Measurements from ENCODE around the gene SMAD4. TPM values are rescaled to one million over a fixed set of nuclear protein-coding genes. Genes with fewer than 3 reads are reported as not detected.

The SMAD4 gene
- total and polyA plus RNA-seq, 2 of the 13 experiments (the other 11 are each of a cell fraction or from before 2014, with no cell fraction given) = 70.2 to 72.0 TPM

DNA sequence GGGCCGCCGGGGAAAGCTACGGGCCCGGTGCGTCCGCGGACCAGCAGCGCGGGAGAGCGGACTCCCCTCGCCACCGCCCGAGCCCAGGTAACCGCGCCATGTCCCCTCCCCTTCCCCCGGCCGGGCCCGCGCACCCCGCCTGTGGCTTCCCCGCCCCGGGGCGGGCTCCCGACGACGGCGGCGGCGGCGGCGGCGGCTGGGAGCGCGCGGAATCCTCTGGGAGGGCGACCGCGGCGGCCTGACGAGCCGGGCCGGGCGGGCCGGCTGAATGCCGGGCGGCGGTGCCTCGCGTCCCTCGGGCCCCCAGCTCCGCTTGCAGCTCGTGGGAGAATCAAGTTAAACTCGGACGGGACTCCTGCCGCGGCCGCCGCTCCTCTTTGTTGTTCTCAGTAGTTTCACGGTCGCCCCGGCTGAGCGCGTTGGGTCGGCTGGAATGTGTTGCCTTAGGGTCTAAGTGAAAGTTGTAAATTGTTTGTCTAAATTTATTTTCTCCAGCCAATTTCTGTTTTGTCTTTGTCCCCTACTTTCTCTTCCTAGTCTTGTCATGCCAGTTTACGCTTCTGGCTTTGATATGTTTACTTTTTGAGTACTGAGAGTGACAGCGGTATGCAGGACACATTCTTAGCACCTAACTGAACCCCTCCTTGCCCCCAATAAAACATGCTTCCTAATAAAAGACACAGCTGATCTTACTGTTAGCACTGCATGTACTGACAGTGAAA lies 685 bp downstream of the SMAD4 start (continued):
- TF ChIP-seq, protein P1, sequence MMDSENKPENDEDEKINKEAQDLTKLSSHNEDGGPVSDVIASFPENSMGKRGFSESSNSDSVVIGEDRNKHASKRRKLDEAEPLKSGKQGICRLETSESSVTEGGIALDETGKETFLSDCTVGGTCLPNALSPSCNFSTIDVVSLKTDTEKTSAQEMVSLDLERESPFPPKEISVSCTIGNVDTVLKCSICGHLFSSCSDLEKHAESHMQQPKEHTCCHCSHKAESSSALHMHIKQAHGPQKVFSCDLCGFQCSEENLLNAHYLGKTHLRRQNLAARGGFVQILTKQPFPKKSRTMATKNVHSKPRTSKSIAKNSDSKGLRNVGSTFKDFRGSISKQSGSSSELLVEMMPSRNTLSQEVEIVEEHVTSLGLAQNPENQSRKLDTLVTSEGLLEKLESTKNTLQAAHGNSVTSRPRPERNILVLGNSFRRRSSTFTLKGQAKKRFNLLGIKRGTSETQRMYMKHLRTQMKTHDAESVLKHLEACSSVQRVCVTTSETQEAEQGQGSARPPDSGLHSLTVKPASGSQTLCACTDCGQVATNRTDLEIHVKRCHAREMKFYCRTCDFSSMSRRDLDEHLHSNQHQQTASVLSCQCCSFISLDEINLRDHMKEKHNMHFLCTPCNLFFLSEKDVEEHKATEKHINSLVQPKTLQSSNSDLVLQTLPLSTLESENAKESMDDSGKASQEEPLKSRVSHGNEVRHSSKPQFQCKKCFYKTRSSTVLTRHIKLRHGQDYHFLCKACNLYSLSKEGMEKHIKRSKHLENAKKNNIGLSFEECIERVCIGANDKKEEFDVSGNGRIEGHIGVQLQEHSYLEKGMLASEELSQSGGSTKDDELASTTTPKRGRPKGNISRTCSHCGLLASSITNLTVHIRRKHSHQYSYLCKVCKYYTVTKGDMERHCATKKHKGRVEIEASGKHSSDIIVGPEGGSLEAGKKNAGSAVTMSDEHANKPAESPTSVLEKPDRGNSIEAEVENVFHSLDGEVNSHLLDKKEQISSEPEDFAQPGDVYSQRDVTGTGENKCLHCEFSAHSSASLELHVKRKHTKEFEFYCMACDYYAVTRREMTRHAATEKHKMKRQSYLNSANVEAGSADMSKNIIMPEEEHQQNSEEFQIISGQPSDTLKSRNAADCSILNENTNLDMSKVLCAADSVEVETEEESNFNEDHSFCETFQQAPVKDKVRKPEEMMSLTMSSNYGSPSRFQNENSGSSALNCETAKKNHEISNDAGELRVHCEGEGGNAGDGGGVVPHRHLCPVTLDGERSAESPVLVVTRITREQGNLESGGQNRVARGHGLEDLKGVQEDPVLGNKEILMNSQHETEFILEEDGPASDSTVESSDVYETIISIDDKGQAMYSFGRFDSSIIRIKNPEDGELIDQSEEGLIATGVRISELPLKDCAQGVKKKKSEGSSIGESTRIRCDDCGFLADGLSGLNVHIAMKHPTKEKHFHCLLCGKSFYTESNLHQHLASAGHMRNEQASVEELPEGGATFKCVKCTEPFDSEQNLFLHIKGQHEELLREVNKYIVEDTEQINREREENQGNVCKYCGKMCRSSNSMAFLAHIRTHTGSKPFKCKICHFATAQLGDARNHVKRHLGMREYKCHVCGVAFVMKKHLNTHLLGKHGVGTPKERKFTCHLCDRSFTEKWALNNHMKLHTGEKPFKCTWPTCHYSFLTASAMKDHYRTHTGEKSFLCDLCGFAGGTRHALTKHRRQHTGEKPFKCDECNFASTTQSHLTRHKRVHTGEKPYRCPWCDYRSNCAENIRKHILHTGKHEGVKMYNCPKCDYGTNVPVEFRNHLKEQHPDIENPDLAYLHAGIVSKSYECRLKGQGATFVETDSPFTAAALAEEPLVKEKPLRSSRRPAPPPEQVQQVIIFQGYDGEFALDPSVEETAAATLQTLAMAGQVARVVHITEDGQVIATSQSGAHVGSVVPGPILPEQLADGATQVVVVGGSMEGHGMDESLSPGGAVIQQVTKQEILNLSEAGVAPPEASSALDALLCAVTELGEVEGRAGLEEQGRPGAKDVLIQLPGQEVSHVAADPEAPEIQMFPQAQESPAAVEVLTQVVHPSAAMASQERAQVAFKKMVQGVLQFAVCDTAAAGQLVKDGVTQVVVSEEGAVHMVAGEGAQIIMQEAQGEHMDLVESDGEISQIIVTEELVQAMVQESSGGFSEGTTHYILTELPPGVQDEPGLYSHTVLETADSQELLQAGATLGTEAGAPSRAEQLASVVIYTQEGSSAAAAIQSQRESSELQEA (CRISPR knock-in tag; IDR thresholded peaks at IDR 0.05; ENCODE audit: not compliant biosample characterization) = no peak
- TF ChIP-seq IKZF4 (CRISPR knock-in tag; IDR thresholded peaks at IDR 0.05; ENCODE audit: borderline replicate concordance, low read depth, not compliant biosample characterization) = no peak
- no peak for TF ChIP-seq KAT7 (CRISPR knock-in tag; IDR thresholded peaks at IDR 0.05; ENCODE audit: borderline replicate concordance)
- peak; percentile 5; the same call in 1 of the 2 replicates for TF ChIP-seq ZNF768 (CRISPR knock-in tag; IDR thresholded peaks at IDR 0.05)
- TF ChIP-seq, protein P2, sequence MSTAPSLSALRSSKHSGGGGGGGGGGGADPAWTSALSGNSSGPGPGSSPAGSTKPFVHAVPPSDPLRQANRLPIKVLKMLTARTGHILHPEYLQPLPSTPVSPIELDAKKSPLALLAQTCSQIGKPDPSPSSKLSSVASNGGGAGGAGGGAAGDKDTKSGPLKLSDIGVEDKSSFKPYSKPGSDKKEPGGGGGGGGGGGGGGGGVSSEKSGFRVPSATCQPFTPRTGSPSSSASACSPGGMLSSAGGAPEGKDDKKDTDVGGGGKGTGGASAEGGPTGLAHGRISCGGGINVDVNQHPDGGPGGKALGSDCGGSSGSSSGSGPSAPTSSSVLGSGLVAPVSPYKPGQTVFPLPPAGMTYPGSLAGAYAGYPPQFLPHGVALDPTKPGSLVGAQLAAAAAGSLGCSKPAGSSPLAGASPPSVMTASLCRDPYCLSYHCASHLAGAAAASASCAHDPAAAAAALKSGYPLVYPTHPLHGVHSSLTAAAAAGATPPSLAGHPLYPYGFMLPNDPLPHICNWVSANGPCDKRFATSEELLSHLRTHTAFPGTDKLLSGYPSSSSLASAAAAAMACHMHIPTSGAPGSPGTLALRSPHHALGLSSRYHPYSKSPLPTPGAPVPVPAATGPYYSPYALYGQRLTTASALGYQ (CRISPR knock-in tag; IDR thresholded peaks at IDR 0.05) = no peak
- TF ChIP-seq POGZ (CRISPR knock-in tag; IDR thresholded peaks at IDR 0.05) = no peak
- TF ChIP-seq TSC22D2 (CRISPR knock-in tag; IDR thresholded peaks at IDR 0.05; ENCODE audit: borderline replicate concordance) = no peak
- no peak for TF ChIP-seq KLF15 (CRISPR knock-in tag; IDR thresholded peaks at IDR 0.05; ENCODE audit: borderline replicate concordance)
- TF ChIP-seq, protein P3, sequence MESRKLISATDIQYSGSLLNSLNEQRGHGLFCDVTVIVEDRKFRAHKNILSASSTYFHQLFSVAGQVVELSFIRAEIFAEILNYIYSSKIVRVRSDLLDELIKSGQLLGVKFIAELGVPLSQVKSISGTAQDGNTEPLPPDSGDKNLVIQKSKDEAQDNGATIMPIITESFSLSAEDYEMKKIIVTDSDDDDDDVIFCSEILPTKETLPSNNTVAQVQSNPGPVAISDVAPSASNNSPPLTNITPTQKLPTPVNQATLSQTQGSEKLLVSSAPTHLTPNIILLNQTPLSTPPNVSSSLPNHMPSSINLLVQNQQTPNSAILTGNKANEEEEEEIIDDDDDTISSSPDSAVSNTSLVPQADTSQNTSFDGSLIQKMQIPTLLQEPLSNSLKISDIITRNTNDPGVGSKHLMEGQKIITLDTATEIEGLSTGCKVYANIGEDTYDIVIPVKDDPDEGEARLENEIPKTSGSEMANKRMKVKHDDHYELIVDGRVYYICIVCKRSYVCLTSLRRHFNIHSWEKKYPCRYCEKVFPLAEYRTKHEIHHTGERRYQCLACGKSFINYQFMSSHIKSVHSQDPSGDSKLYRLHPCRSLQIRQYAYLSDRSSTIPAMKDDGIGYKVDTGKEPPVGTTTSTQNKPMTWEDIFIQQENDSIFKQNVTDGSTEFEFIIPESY (CRISPR knock-in tag; IDR thresholded peaks at IDR 0.05) = no peak
- TF ChIP-seq KMT2A (CRISPR knock-in tag; IDR thresholded peaks at IDR 0.05) = peak; percentile 51; the same call in 1 of the 2 replicates
- TF ChIP-seq, protein P4, sequence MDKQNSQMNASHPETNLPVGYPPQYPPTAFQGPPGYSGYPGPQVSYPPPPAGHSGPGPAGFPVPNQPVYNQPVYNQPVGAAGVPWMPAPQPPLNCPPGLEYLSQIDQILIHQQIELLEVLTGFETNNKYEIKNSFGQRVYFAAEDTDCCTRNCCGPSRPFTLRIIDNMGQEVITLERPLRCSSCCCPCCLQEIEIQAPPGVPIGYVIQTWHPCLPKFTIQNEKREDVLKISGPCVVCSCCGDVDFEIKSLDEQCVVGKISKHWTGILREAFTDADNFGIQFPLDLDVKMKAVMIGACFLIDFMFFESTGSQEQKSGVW (CRISPR knock-in tag; IDR thresholded peaks at IDR 0.05; ENCODE audit: borderline replicate concordance) = no peak
- TF ChIP-seq, protein P5, sequence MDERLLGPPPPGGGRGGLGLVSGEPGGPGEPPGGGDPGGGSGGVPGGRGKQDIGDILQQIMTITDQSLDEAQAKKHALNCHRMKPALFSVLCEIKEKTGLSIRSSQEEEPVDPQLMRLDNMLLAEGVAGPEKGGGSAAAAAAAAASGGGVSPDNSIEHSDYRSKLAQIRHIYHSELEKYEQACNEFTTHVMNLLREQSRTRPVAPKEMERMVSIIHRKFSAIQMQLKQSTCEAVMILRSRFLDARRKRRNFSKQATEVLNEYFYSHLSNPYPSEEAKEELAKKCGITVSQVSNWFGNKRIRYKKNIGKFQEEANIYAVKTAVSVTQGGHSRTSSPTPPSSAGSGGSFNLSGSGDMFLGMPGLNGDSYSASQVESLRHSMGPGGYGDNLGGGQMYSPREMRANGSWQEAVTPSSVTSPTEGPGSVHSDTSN (CRISPR knock-in tag; IDR thresholded peaks at IDR 0.05) = 0 out of 2 replicates have a peak, but pooled peaks have one; percentile 13
- TF ChIP-seq ELF1 (CRISPR knock-in tag; IDR thresholded peaks at IDR 0.05) = no peak
